Lower leg skin (tissue), 4 donors: ENCODE results near the gene TANC1. TPM values are rescaled to one million over a fixed set of nuclear protein-coding genes. Genes with fewer than 3 reads are reported as not detected.

Experiments
- DNase-seq, 2 donors: peaks; one replicate each; pipeline ENCODE4 v3.0.0-alpha.2; 2019; ENCODE audit warnings: low spot score in 2 of 2
- H3K4me3 ChIP-seq: fragments of 200-600 bp; sonication (generic); 2 replicates; pipeline ENCODE4 v1.5.1; 2017; ENCODE audit warnings: mild to moderate bottlenecking, low read depth; ENCODE audit not compliant: poor library complexity, severe bottlenecking
- CTCF ChIP-seq, 3 donors: fragments of 450-650 bp; IDR thresholded peaks; one replicate each; pipeline ENCODE4 v1.5.1; 2016; ENCODE audit warnings: antibody characterized with exemption in 3 of 3, mild to moderate bottlenecking in 3 of 3, moderate library complexity in 2 of 3
- POLR2A ChIP-seq, 2 donors: fragments of 450-650 bp; IDR thresholded peaks; one replicate each; pipeline ENCODE4 v1.6.1; 2016 to 2017; ENCODE audit warnings: antibody characterized with exemption in 2 of 2, mild to moderate bottlenecking in 1 of 2, moderate library complexity in 1 of 2
- WGBS, 2 donors: methylation state at CpG; one replicate each; pipeline ENCODE4 v1.1.5; 2018; 5-methylcytosine and 5-hydroxymethylcytosine counted together
- intact Hi-C: fragments of 100-400 bp; cut with DNase I; formaldehyde crosslinking; loops from one replicate; pipeline ENCODE4 v1.15.0; 2023; ENCODE audit warnings: low total_unique reads
- total RNA-seq, 4 donors: library from RNA; depleted of rRNA; stranded (reverse); fragments of >200 nt; gene quantifications; one replicate each; pipeline ENCODE4 v1.1.0, GENCODE V29; 2016

The TANC1 gene
- total RNA-seq, 4 donors from 2014 or later, result 65.8 to 111 (median 93.6) TPM

GRCh38 chr2:159183346-159183745 lies 214.9 kb downstream of the TANC1 start:
- intact Hi-C loops, result no loop called here
- 71 to 73% methylated on average over 9 of the region's 9 CpGs for WGBS, 2 donors
- DNase-seq, result no peak
- H3K4me3 ChIP-seq, result no peak overlapping the region
- TF ChIP-seq POLR2A (IDR thresholded peaks at IDR 0.05), result no peak
- TF ChIP-seq CTCF (IDR thresholded peaks at IDR 0.05), result no peak

- TF ChIP-seq CTCF (IDR thresholded peaks at IDR 0.05) (no peak), POLR2A (IDR thresholded peaks at IDR 0.05) (no peak)
- intact Hi-C loops, result no loop called here
- 88 to 89% methylated on average over 14 of the region's 14 CpGs for WGBS, 2 donors
- no peak overlapping the region for H3K4me3 ChIP-seq
- no peak for DNase-seq
Measured at GRCh38 chr2:159185401-159186130, 217.1 kb downstream of the TANC1 start.

GRCh38 chr2:159186462-159186861 lies 218.0 kb downstream of the TANC1 start:
- intact Hi-C loops, result no loop called here
- no peak overlapping the region for H3K4me3 ChIP-seq
- TF ChIP-seq CTCF (IDR thresholded peaks at IDR 0.05) (no peak), POLR2A (IDR thresholded peaks at IDR 0.05) (no peak)
- no peak for DNase-seq
- 90 to 91% methylated on average over 4 of the region's 4 CpGs for WGBS, 2 donors

GRCh38 chr2:159187106-159187505 lies 218.7 kb downstream of the TANC1 start:
- TF ChIP-seq CTCF (IDR thresholded peaks at IDR 0.05), result no peak
- H3K4me3 ChIP-seq, result no peak overlapping the region
- DNase-seq, result no peak
- intact Hi-C loops, result no loop called here
- WGBS, 2 donors, result 49 to 56% methylated on average over 6 of the region's 6 CpGs

- intact Hi-C loops, result no loop called here
- H3K4me3 ChIP-seq, result no peak overlapping the region
- WGBS, 2 donors, result 60 to 71% methylated on average over 4 of the region's 4 CpGs
- TF ChIP-seq POLR2A (IDR thresholded peaks at IDR 0.05) (no peak), CTCF (IDR thresholded peaks at IDR 0.05) (no peak)
- no peak for DNase-seq
Measured at GRCh38 chr2:159188449-159188848, 220.0 kb downstream of the TANC1 start.
